Ectodermal cell (in vitro differentiated cells): ENCODE results near the gene SWSAP1.
A peak's percentile ranks its signal among the peaks of the same experiment; 100 is the strongest.
"Not testable (repeated sequence)": the region's sequence is repeated elsewhere in the genome, so short reads cannot be mapped to it uniquely, and the experiment has no call there.

Experiments used
- H3K27ac ChIP-seq: 2 replicates; pipeline ENCODE4 v1.7.0; 2013; ENCODE audit warnings: mild to moderate bottlenecking, low read depth, low read length; ENCODE audit not compliant: insufficient read depth, poor library complexity, severe bottlenecking
- H3K27me3 ChIP-seq: 2 replicates; pipeline ENCODE4 v1.7.0; 2013; ENCODE audit warnings: mild to moderate bottlenecking, low read length; ENCODE audit not compliant: insufficient read depth, control insufficient read depth, poor library complexity, severe bottlenecking
- H3K36me3 ChIP-seq: one replicate; pipeline ENCODE4 v1.7.0; 2013; ENCODE audit warnings: low read length; ENCODE audit not compliant: control insufficient read depth, insufficient read depth
- H3K4me1 ChIP-seq: one replicate; pipeline ENCODE4 v1.7.0; 2013; ENCODE audit warnings: low read length; ENCODE audit not compliant: control insufficient read depth, insufficient read depth
- H3K4me3 ChIP-seq: 2 replicates; pipeline ENCODE4 v1.7.0; 2013; ENCODE audit warnings: low read depth, low read length, control low read depth; ENCODE audit not compliant: insufficient read depth
- H3K9me3 ChIP-seq: 2 replicates; pipeline ENCODE4 v1.7.0; 2013; ENCODE audit warnings: mild to moderate bottlenecking, low read length, moderate library complexity; ENCODE audit not compliant: control insufficient read depth
- WGBS, 2 experiments: methylation state at CpG; one replicate each; pipeline ENCODE4 v1.1.7; 2013; ENCODE audit warnings: missing lambda C conversion rate in 2 of 2; 5-methylcytosine and 5-hydroxymethylcytosine counted together

The SWSAP1 gene

DNA sequence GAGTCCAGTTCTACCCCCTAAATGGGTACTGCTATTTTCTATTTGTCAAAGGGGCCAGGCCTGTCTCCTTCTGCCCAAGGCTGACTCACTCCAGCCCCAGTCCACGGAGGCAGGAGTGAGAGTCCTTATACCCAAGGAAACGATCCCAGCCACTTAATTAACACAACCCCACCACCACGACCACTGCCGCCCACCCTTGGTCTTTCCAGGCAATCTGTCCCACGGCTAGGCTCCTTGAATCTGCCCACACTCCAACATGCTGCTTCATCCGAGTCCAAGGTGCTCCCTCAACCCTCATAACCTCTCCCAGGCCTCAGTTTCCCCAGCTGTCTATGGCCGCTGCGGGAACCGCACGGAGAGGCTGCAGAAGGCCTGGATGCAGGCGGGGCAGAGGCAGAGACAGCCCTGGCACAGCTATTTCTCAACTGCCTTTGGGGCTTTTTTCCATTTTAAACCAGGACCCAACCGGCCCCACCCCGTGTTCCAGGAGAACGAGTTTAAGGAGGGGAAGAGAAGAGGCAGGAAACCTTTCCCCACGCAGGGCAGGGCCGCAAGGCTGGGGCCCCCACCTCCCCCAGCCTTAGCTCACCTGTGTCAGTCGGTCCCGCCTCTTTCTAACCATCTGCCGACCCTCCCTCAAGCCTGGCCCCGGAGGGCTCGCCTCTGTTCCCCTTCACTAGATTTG, 35.8 kb upstream of the SWSAP1 start:
- H3K27ac ChIP-seq, result no peak overlapping the region
- H3K4me3 ChIP-seq, result peak overlapping the region; percentile 57
- H3K9me3 ChIP-seq, result no peaks in the 10 kb centered on the region

DNA sequence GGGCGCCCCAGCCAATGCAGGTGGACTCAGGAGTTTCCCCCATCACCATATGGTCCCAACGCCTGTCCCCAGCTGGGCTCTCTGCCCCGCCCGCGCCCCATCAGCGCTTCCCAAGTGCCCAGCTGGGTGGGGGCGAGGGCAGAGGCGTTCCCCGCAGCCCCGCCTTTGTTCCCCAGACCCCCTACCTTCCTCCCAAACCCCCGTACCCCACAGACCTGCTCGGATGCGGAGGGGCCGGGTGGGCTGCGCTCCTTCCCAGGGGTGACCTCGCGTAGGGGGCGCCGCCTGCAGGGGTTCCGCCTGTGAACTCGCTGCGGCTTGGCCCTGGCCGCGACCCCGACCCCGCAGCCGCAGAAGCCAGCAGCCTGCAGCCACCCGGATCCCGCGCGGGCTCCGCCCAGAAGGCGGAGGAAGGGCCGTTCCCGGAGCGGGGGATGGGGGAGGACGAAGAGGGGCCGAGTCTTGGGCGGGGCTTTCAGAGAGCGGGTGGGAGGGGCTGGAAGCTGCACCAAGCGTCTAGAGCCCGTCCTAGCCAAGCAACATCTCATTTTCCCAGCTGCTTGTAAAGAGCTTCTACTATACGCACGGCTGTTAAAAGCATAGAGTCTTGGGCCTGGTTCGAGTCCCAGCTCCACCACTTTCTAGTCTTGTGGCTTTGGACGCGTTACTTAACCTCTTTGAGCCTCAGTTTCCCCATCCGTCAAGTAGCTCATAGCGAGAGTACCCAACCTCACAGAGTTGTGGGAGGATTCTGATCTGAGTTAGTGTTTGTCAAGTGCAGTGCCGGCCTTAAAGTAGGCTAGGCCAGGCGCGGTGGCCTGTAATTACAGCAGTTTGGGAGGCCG, 35.0 kb upstream of the SWSAP1 start, which contains the start of gene RAB3D:
TSS of gene RAB3D (minus strand) at position 404 of the 845 bp plus-strand sequence. CDS start 2,258 bp downstream, outside the sequence.
- 11 to 12% methylated on average over 53 of the region's 53 CpGs for WGBS, 2 experiments
- H3K4me3 ChIP-seq, result peak within 1 kb of the TSS; percentile 57
- H3K27ac ChIP-seq, result no peak within 1 kb of the TSS
- H3K27me3 ChIP-seq, result peaks cover 11% of the 10 kb centered on the region
- H3K4me1 ChIP-seq, result no peaks in the 10 kb centered on the region
- no peaks in the 10 kb centered on the region for H3K9me3 ChIP-seq
- H3K36me3 ChIP-seq, result peaks cover 2% of the 10 kb centered on the region

More for the DNA sequence above, 35.8 kb upstream of the SWSAP1 start:
- H3K4me1 ChIP-seq, result no peaks in the 10 kb centered on the region
- peaks cover 11% of the 10 kb centered on the region for H3K27me3 ChIP-seq
- WGBS, 2 experiments, result 44 to 45% methylated on average over 21 of the region's 21 CpGs
- H3K36me3 ChIP-seq, result peaks cover 2% of the 10 kb centered on the region

DNA sequence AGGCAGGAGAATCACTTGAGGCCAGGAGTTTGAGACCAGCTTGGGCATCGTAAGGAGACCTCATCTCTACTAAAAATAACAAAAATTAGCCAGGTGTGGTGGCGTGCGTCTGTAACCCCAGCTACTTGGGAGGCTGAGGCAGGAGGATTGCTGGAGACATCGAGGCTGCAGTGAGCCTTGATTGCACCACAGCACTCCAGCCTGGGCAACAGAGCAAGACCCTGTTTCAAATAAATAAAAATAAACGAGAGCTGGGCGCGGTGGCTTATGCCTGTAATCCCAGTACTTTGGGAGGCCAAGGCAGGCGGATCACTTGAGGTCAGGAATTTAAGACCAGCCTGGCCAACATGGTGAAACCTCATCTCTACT, 34.4 kb upstream of the SWSAP1 start:
- H3K36me3 ChIP-seq, H3K4me1 ChIP-seq, H3K27ac ChIP-seq, H3K9me3 ChIP-seq: not testable (repeated sequence)
- Histone ChIP-seq H3K27me3 (peaks cover 11% of the 10 kb centered on the region), H3K4me3 (peak overlapping the region; percentile 57)
- 92 to 93% methylated on average over 8 of the region's 8 CpGs for WGBS, 2 experiments

DNA sequence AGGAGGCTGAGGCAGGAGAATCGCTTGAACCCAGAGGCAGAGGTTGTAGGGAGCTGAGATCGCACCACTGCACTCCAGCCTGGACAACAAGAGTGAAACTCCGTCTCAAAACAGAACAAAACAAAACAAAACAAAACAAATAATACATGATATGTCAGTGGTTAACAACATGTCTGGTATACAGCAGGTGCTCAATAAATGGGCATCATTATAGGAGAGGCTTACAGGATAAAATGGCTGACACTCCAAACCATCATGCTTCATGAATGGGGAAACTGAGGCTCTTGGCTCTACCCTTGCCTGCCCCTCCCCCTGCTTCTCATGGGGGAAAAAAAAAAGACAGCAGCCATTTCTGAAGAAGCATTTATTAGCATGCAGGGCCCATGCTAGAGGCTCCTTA, 32.0 kb upstream of the SWSAP1 start:
- no peaks in the 10 kb centered on the region for H3K9me3 ChIP-seq
- WGBS, 2 experiments, result 98 to 100% methylated on average over 3 of the region's 3 CpGs

DNA sequence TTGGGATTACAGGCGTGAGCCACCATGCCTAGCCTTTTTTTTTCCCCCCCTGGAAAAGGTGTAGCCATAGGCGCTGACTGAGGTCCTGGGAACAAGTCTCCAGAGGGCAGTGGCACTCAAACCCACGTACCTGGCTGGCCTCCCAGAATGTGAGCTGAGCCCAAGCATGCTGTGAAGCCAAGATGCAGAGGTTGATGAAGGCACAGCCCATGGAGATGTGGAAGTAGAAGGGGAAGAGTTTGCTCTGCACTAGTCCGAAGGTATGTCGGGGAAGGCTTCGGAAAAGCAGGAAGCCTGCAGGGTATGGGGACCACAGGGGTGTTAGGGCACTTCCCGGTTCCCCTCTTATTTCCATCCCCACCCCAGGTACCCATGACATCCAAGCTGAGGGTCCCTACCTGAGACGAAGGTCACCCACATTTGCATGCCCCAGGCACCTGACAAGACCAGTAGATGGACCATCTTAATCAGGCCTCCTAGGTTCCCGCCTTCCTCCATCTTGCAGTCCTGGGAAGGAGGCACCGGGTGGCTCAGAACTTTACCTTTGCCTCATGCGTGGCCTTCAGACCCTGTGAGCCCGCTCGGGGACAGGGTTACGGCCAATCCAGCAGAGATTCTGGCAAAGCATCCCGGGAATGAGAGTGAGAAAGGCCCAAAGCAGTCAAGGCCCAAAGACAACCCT, 29.2 kb upstream of the SWSAP1 start:
- WGBS, 2 experiments, result 67 to 68% methylated on average over 13 to 15 of the region's 15 CpGs
- Histone ChIP-seq H3K36me3 (peaks cover 2% of the 10 kb centered on the region), H3K4me1 (peaks cover 5% of the 10 kb centered on the region), H3K27ac (no peak overlapping the region), H3K4me3 (peak overlapping the region; percentile 53), H3K27me3 (no peaks in the 10 kb centered on the region), H3K9me3 (no peaks in the 10 kb centered on the region)

More for the DNA sequence above, 32.0 kb upstream of the SWSAP1 start:
- H3K4me3 ChIP-seq, result no peak overlapping the region
- H3K27ac ChIP-seq, result no peak overlapping the region
- H3K4me1 ChIP-seq, result peaks cover 5% of the 10 kb centered on the region
- peaks cover 11% of the 10 kb centered on the region for H3K27me3 ChIP-seq
- H3K36me3 ChIP-seq, result peaks cover 2% of the 10 kb centered on the region

DNA sequence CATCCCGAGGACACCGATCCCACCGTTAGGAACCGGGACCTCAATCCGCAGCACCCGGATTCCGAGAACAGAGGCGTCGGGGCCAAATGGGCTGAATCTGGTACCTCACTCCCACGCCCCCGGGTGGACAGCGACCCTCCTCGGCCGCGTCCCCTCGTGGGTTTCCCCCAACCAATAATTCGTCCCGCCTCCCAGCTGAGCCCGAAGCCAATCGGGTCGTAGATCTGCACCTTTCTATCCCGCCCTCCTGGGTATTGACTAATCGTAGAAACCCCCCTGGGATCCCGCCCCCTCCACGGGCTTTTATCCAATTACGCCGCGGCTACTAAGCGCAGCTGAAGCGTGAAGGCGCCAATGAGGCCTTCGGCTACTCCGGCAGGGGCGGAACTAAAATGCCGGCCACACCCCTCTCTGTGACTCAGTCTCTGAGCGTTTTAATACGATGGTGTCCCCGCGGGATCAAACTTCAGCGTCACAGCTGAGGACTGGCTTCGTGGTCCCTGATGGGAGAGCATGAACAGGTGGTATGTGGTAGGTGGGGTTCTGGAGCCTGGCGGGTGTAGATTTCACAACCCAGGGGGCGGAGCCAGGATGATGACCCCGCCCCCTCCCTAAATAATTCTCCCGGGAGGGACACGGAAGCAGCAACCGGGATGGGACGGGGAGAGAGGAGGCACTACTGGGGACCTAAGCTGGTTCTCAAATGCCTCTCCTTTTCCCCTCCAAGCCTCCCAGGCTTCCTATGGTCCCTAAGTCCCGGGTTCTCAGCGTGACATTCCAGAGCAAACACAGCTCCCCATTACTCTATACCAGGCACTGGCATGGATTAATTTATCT, 28.1 kb upstream of the SWSAP1 start, which contains the start of the genes CCDC159 and TMEM205:
TSS of gene CCDC159 (plus strand) at position 416 of the 837 bp plus-strand sequence. CDS start at position 504, 88 bp downstream.
TSS of gene TMEM205 (minus strand) at position 165 of the 837 bp plus-strand sequence. CDS start 649 bp downstream, outside the sequence.
- Histone ChIP-seq H3K27ac (no peak within 1 kb of the TSS), H3K36me3 (peaks cover 2% of the 10 kb centered on the region), H3K9me3 (no peaks in the 10 kb centered on the region), H3K4me1 (peaks cover 5% of the 10 kb centered on the region), H3K27me3 (no peaks in the 10 kb centered on the region), H3K4me3 (peak within 1 kb of the TSS; percentile 53)
- 0% methylated on average over 50 of the region's 50 CpGs for WGBS, 2 experiments

DNA sequence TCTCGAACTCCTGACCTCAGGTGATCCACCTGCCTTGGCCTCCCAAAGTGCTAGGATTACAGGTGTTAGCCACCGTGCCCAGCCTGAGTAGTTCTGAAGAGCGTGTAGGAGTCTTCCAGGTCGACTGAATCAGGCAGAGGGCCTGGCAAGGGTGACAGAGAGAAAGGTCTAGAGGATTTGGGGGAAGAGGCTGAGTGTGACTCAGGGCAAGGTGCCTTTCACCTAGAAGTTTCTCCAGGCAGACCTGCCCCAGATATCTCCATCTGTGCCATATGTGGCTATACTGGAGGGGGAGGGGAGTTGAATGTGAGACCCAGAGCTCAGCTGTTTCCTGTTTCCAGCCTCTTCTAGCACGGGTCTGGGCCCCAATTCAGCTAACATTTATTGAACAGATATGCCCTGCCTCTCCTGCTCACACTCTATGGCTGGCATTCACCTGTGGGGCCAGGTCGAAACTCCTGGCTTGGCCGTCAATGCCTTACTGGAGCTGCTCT, 26.9 kb upstream of the SWSAP1 start:
- Histone ChIP-seq H3K9me3 (no peaks in the 10 kb centered on the region), H3K27ac (no peak overlapping the region), H3K27me3 (no peaks in the 10 kb centered on the region), H3K4me3 (no peak overlapping the region), H3K36me3 (no peaks in the 10 kb centered on the region), H3K4me1 (peaks cover 5% of the 10 kb centered on the region)
- WGBS, 2 experiments, result 82 to 88% methylated on average over 7 of the region's 7 CpGs

DNA sequence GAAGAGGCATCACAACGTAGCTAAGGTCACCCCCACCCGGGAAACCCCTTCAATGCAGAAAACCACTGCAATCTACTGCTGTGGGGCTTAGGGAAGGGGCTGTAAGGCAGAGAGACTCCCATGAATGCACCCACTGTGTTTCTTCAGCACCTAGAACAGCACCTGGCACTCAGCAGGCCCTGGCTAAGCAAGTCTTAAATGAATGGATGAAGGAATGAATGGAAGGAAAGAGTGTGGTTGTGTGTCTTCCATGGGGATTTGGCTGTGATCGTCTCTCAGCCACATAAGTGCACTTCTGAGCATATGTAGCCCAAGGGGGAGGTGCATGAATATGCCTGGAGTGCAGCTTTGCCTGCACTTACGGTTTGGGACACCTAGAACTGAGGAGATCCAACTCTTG, 25.3 kb upstream of the SWSAP1 start:
- H3K4me1 ChIP-seq, result peaks cover 5% of the 10 kb centered on the region
- H3K36me3 ChIP-seq, result no peaks in the 10 kb centered on the region
- H3K9me3 ChIP-seq, result no peaks in the 10 kb centered on the region
- no peak overlapping the region for H3K27ac ChIP-seq
- no peaks in the 10 kb centered on the region for H3K27me3 ChIP-seq
- 80 to 94% methylated on average over 4 of the region's 4 CpGs for WGBS, 2 experiments
- no peak overlapping the region for H3K4me3 ChIP-seq

DNA sequence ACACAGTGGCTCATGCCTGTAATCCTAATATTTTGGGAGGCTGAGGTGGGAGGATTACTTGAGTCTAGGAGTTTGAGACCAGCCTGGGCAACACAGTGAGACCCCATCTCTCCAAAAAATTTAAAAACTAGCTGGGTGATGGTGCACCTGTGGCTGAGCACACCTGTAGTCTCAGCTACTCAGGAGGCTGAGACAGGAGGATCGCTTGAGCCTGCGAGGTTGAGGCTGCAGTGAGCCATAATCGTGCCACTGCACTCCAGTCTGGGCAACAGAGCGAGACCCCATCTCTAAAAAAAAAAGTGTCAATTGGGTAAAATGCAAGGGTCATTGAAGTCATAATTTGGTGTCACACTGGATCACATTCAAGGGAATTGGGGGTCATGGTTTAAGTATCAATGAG, 20.4 kb upstream of the SWSAP1 start:
- not testable (repeated sequence) for H3K4me3 ChIP-seq, H3K27ac ChIP-seq, H3K9me3 ChIP-seq, H3K4me1 ChIP-seq, H3K36me3 ChIP-seq
- 94 to 95% methylated on average over 4 of the region's 4 CpGs for WGBS, 2 experiments
- peaks cover 10% of the 10 kb centered on the region for H3K27me3 ChIP-seq
